Ecto neural progenitor cell (in vitro differentiated cells): ENCODE data around the gene LIPH.
A peak's percentile ranks its signal among the peaks of the same experiment; 100 is the strongest.
"Not testable (repeated sequence)": the region's sequence is repeated elsewhere in the genome, so short reads cannot be mapped to it uniquely, and the experiment has no call there.

Source experiments
- DNase-seq: peaks from one replicate; pipeline ENCODE4 v3.0.0-alpha.2; 2018; ENCODE audit warnings: low spot score

The LIPH gene

GRCh38 chr3:185552358-185552877, at the start of gene LIPH:
LIPH (minus strand) TSS chr3:185552588; CDS start chr3:185552471, 117 bp downstream.
- DNase-seq = no peak

DNA sequence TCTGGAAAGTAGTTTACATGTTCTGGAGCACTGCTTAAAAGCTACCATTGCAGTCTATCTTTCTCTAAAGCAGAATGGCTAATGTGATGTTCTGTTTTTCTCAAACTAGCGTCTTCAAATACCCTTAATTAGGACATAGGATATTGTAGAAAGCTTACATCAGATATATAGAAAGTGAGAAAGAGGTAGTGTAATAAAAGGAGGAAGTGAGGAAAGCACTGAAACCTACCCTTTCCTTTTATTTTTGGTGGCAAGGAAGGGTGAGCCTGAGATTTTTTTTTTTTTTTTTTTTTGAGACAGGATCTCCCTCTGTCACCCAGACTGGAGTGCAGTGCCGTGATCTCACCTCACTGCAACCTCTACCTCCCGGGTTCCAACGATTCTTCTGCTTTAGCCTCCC, 43.1 kb upstream of the LIPH start:
- DNase-seq = no peak

GRCh38 chr3:185594073-185594472, 41.7 kb upstream of the LIPH start:
- DNase-seq = no peak

- no peak for DNase-seq
Observed at GRCh38 chr3:185586686-185587039, 34.3 kb upstream of the LIPH start.

DNA sequence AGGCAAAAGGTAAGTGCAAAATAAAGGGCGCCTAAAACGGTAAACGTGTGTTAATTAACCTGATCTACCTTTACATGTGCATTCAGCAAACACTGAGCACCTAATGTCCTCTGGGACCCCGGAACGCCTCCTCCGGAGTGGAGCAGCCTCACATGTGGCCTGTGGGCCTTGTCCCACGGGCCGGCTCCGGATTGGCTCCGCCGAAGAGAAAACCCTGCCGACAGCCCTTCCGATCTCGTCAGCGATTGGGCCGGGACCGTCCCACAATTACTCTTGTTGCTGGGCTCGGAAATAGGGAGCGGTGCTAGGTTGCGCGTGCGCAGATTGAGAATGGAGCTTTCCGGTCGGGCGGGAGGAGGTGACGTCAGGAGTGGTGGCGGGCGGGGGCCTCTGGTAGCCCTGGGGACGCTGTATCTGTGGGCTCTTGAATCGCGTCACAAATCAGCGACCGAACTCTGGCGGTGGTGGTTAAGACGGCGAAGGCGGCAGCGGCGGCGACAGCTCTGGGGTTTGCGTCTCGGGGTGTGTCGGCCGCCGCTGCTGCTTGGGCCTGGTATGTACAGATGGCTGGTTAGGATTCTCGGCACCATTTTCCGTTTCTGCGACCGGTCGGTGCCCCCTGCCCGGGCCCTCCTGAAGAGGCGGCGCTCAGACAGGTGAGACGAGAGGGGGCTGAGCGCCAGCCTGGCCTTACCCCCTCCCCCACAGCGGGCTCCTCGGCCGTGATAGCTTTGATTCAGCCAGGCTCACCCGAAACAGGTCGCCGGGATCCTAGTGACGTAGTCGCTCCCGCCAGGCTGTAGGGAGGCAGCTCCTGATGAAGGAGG, 33.7 kb upstream of the LIPH start, which contains the start of gene SENP2:
TSS of gene SENP2 (plus strand) at position 437 of the 827 bp plus-strand sequence. CDS start at position 556, 119 bp downstream.
- peak; percentile 100 for DNase-seq

DNA sequence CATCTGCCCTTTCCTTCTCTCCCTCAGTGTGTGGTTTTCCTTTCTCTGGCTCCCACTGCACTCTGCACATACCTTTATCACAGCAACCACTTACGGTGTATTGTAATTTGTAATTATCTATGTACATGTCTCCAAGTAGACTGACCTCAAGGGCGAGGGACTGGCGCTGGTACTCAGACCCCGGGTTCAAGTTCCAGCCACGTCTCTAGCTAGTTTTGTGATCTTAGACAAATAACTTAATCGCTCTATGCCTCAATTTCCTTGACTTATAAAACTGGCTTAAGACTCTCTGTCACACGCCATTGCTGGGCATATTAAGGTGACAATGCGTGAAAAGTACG, 33.1 kb upstream of the LIPH start:
- DNase-seq = no peak

DNA sequence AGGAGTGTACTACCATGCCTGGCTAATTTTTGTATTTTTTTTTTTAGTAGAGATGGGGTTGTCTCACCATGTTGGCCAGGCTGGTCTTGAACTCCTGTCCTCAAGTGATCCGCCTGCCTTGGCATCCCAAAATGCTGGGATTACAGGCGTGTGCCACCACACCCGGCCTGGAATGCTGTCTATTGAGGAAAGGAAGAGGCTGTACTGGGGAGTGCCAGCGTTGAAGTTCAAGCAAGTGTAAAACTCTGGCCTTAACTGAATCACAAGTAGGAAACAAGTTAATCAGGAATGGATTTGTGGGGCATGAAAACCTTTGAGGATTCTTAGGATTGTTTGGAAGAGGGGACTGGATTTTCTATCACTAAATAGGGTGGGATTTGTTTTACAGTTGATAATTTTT, 32.3 kb upstream of the LIPH start:
- DNase-seq = no peak

GRCh38 chr3:185583925-185584324, 31.5 kb upstream of the LIPH start:
- DNase-seq = no peak

DNA sequence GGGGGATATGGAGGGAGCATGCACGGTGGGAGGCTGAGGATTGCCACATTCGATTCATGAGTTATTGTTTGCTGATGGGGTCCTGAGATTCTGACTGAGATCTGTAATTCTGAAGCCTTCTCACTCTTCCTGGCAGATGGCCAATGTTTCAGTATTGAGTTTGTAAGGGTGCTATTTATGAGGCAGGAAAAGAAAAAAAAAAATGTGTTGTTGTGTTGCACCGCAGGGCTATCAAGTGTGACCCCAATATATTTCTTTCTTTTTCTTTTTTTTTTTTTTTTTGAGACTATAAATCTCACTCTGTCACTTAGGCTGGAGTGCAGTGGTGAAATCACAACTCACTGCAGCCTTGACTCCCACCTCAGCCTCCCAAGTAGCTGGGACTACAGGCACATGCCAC, 30.5 kb upstream of the LIPH start:
- no peak for DNase-seq

- no peak for DNase-seq
Observed at GRCh38 chr3:185582236-185582635, 29.8 kb upstream of the LIPH start.

DNA sequence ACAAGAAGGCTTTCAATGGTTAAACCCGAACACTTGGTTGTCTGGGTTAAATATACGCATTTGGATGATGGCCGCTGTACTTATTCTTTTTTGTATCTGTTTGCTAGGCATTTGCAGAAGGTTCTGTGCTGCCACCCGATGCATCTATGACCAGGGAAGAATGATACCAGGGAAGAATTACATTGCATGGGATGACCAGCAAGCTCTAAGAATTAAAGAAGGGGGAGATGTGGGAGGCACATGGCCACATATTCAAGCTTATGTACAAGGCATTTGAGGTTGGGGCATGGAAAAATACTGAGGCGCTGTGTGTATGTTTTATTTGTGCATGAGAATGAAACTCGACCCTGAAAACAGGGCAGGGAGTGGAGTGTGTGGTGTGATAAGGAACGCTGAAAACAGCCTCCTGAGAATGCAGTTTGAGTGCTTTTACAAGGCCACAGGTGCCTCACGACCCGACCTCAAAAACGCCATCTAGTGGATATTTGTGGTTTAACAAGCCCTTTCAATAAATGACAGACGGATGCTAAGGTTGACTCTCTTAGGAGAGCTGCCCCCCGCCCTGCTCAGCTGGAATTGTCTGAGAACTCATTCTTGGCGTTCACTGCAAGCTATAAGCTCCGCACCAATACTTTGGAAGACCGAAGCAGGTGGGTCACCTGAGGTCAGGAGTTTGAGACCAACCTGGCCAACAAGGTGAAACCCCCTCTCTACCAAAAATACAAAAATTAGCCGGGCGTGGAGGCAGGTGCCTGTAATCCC, 22.9 kb upstream of the LIPH start:
- peak; percentile 59 for DNase-seq

GRCh38 chr3:185572183-185572582, 19.8 kb upstream of the LIPH start:
- no peak for DNase-seq

DNA sequence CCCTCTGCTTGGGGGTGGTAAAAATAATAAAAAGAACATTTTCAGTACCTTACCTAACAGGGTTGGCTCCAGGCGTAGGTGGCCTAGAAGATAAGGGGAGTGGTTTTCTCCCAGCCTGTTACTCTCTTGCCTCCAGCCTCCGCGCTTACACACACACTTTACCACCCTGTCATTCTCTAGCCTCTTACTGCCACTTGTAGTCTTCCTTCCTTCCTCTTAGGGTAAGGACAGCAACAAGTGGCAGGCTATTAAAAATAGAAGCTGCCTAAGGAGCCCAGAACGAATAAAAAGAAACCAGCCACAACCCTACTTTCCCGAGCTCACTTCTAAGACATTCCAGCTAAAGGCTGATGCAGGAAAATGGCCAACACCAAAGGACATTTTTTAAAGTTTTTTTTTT, 9.6 kb upstream of the LIPH start:
- no peak for DNase-seq

- no peak for DNase-seq
Observed at GRCh38 chr3:185561374-185561943, 9.1 kb upstream of the LIPH start.

DNA sequence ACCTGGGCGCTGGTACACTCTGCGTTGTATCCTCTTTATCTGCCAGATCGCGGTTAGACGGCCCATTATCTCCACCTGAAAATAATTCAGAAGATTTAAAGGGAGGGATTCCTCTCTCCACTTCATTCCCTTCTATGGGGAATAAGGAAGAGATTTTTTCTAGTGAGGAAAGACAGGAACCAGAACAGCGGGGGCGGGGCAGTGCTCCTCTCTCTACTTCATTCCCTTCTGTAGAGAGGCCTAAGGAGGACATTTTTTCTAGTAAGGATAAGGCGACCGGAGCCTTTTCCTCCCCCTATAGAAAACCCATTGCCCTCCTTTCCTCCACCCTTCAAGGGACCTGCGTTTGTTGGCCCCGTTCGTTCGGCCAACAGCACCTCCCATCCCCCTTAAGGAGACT, 8.3 kb upstream of the LIPH start:
- DNase-seq = no peak

GRCh38 chr3:185559706-185560090, 7.3 kb upstream of the LIPH start:
- DNase-seq = no peak

DNA sequence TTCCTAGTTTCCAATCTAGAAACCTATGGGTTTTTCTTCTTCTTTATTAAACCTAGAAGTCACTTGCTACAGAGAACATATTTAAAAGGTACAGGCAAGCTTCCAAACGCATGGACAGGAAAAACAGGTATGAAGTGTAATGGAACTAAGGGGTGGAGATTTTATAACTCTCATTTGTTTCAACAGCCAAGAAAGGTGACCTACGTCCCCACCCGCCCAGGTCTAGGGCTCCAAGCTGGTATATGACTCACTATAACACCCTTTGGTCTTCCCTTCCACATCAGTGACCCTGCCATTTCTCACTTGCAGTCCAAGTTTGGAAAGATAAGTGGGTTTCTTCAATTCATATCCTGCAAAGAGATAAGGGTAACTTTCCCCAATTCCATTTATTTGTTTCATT, 6.0 kb upstream of the LIPH start:
- DNase-seq = no peak

DNA sequence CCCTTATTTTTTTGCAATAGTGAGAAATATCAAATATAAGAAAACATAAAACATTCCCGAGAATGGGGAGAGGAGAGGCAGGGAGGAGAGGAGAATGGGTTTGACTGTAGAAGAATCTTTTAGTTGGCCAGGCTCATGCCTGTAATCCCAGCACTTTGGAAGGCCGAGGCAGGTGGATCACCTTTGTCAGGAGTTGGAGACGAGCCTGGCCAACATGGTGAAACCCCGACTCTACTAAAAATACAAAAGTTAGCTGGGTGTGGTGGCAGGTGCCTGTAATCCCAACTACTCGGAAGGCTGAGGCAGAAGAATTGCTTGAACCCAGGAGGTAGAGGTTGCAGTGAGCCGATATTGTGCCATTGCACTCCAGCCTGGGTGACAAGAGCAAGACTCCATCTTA, 4.3 kb upstream of the LIPH start:
- not testable (repeated sequence) for DNase-seq

- no peak for DNase-seq
Observed at GRCh38 chr3:185555860-185556347, 3.5 kb upstream of the LIPH start.

DNA sequence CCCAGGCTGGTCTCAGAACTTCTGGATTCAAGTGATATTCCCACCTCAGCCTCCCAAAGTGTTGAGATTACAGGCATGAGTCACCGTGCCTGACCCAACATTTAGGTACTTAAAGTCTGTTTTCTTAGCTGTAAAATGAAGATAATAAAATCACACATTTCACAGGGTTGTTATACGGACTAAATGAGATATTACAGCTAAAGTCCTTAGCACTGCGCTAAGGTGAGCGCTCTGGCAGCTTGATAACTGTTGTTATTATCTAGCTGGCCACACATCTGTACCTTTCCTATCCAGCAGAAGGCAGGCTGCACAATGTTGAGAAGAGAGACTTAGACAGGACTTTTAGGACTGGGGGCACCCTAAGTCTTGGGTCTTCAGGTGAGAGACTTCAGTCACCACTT, 2.7 kb upstream of the LIPH start:
- no peak for DNase-seq

DNA sequence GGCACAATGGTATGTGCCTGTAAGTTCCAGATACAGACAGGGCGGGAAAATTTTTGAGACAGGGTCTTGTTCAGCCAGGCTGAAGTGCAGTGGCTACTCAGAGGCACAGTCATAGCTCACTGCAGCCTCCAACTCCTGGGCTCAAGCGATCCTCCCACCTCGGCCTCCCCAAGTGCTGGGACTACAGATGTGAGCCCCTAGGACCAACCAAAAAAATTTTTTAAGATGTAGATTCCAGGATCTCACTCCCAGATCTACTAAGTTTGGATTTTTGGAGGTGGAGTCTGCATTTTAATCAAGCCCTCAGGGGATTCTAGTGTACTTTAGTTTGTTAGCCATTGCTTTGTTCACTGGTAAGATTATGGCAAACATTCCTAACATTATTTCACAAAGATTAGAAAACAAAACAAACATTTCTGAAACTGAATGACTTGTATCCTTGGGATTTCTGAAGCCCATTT, 2.7 kb downstream of the LIPH start:
- no peak for DNase-seq

- no peak for DNase-seq
Observed at GRCh38 chr3:185549122-185549521, 3.3 kb downstream of the LIPH start.

GRCh38 chr3:185540695-185541094, 11.7 kb downstream of the LIPH start:
- no peak for DNase-seq
